SK-N-SH (cell line): ENCODE measurements around the gene TFEB.
A peak's percentile ranks its signal among the peaks of the same experiment; 100 is the strongest.

Source experiments
- CHD2 ChIP-seq: fragments of 150-350 bp; IDR thresholded peaks from 2 replicates; pipeline ENCODE4 v1.6.1; 2018; ENCODE audit warnings: low read length; ENCODE audit not compliant: partially characterized antibody
- CTCF ChIP-seq: fragments of 200-600 bp; sonication (generic); IDR thresholded peaks from 2 replicates; pipeline ENCODE4 v1.6.1; 2017; ENCODE audit warnings: antibody characterized with exemption, mild to moderate bottlenecking, moderate library complexity
- EZH2phosphoT487 ChIP-seq: fragments of 200-600 bp; sonication (generic); IDR thresholded peaks from 2 replicates; pipeline ENCODE4 v1.6.1; 2017; ENCODE audit warnings: low read depth, mixed run types, mild to moderate bottlenecking, antibody characterized with exemption, moderate library complexity, borderline replicate concordance
- POLR2AphosphoS5 ChIP-seq: IDR thresholded peaks from 2 replicates; pipeline ENCODE4 v1.6.1; 2012; ENCODE audit warnings: low read depth, low read length
- USF2 ChIP-seq: fragments of 150-350 bp; IDR thresholded peaks from 2 replicates; pipeline ENCODE4 v1.6.1; 2017; ENCODE audit warnings: antibody characterized with exemption, low read length, low read depth, borderline replicate concordance

GRCh38 chr6:41734666-41735426 is 562 bp downstream of the TFEB start:
- peak; percentile 22; the same call in 1 of the 2 replicates for TF ChIP-seq POLR2AphosphoS5
- TF ChIP-seq CHD2 = no peak
- TF ChIP-seq CTCF = no peak
- no peak for TF ChIP-seq EZH2phosphoT487
- no peak for TF ChIP-seq USF2
